LNCaP clone FGC (cell line): Measurements from ENCODE around the gene PPP2R2D.

ENCODE experiments used
- DNase-seq: peaks from one replicate; pipeline ENCODE4 v3.0.0-alpha.2; 2011; ENCODE audit warnings: low read depth
- H3K4me3 ChIP-seq: 2 replicates; pipeline ENCODE4 v1.5.1; 2011; ENCODE audit warnings: mild to moderate bottlenecking, low read depth, low read length, control low read depth
- CTCF ChIP-seq: IDR thresholded peaks from 2 replicates; pipeline ENCODE4 v1.5.1; 2012; ENCODE audit warnings: mild to moderate bottlenecking; ENCODE audit not compliant: control insufficient read depth, insufficient read depth; ENCODE audit errors: extremely low read depth

The PPP2R2D gene

GRCh38 chr10:131874991-131875451 is 25.8 kb upstream of the PPP2R2D start:
- H3K4me3 ChIP-seq = peak overlapping the region; percentile 16; the same call in 1 of the 2 replicates
- TF ChIP-seq CTCF = peak; percentile 92
- DNase-seq = peak; percentile 54

- H3K4me3 ChIP-seq = no peak overlapping the region; the same call in 1 of the 2 replicates
- DNase-seq = no peak
- TF ChIP-seq CTCF = no peak
These were observed 25.3 kb upstream of the PPP2R2D start for GRCh38 chr10:131875501-131875900.

DNA sequence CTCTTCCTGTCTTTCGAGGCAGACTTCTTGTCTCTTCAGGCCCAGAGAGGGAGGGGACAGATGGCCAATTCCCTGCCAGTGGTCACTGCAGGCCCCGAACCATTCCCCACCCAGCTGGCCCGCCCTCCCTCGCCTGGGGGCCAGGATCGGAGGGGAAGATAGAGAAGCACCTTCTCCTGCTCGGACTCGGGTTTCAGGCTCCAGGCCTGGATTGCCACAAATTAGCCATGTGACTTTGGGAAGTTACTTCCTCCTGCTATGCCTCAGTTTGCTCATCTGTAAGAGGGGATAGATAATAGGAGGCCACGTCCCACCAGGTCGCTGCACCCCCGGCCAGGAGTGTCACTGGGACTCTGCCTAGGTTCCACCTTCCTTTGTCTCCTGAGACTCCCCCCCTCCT is 24.8 kb upstream of the PPP2R2D start:
- H3K4me3 ChIP-seq = no peak overlapping the region
- no peak for TF ChIP-seq CTCF
- no peak for DNase-seq

- no peak for TF ChIP-seq CTCF
- no peak overlapping the region for H3K4me3 ChIP-seq
- DNase-seq = no peak
These were observed 24.3 kb upstream of the PPP2R2D start for GRCh38 chr10:131876508-131876907.

- TF ChIP-seq CTCF = no peak
- no peak overlapping the region for H3K4me3 ChIP-seq
- no peak for DNase-seq
These were observed 20.7 kb upstream of the PPP2R2D start for GRCh38 chr10:131880016-131880590.

GRCh38 chr10:131881104-131881880 is 19.5 kb upstream of the PPP2R2D start:
- DNase-seq = no peak
- H3K4me3 ChIP-seq = no peak overlapping the region
- TF ChIP-seq CTCF = no peak
